Amniotic epithelial cell (primary cell): ENCODE data around the gene GOLGB1.
"Not testable (repeated sequence)": the region's sequence is repeated elsewhere in the genome, so short reads cannot be mapped to it uniquely, and the experiment has no call there.

ENCODE experiments used
- DNase-seq: peaks from one replicate; pipeline ENCODE4 v3.0.0-alpha.2; 2010; ENCODE audit warnings: low read depth

GOLGB1 gene

GRCh38 chr3:121690777-121691405 lies 58.6 kb downstream of the GOLGB1 start:
- DNase-seq = no peak

- DNase-seq = not testable (repeated sequence)
Measured at GRCh38 chr3:121688747-121689146, 60.8 kb downstream of the GOLGB1 start.

- DNase-seq = no peak
Measured at GRCh38 chr3:121681792-121682191, 67.7 kb downstream of the GOLGB1 start.

- no peak for DNase-seq
Measured at GRCh38 chr3:121677141-121677540, 72.4 kb downstream of the GOLGB1 start.

GRCh38 chr3:121670676-121671075 lies 78.9 kb downstream of the GOLGB1 start:
- no peak for DNase-seq

- DNase-seq = no peak
Measured at GRCh38 chr3:121667333-121667732, 82.2 kb downstream of the GOLGB1 start.

- no peak for DNase-seq
Measured at GRCh38 chr3:121665488-121665887, 84.1 kb downstream of the GOLGB1 start.

GRCh38 chr3:121663171-121663847 lies 86.2 kb downstream of the GOLGB1 start:
- no peak for DNase-seq

GRCh38 chr3:121662742-121663141 lies 86.8 kb downstream of the GOLGB1 start:
- DNase-seq = no peak

GRCh38 chr3:121661376-121661775 lies 88.2 kb downstream of the GOLGB1 start:
- DNase-seq = no peak

GRCh38 chr3:121660356-121661171 lies 89.0 kb downstream of the GOLGB1 start, which contains the start of gene HCLS1:
Gene HCLS1 (minus strand): TSS chr3:121660903. CDS start chr3:121658347, 2,556 bp downstream.
- DNase-seq = no peak

GRCh38 chr3:121659586-121659985 lies 90.0 kb downstream of the GOLGB1 start:
- no peak for DNase-seq

- no peak for DNase-seq
Measured at GRCh38 chr3:121658716-121659435, 90.7 kb downstream of the GOLGB1 start.

- DNase-seq = no peak
Measured at GRCh38 chr3:121654493-121655385, 94.8 kb downstream of the GOLGB1 start.

- DNase-seq = no peak
Measured at GRCh38 chr3:121651684-121652083, 97.9 kb downstream of the GOLGB1 start.

- no peak for DNase-seq
Measured at GRCh38 chr3:121649645-121650044, 99.9 kb downstream of the GOLGB1 start.

- no peak for DNase-seq
Measured at GRCh38 chr3:121648219-121648958, 101.2 kb downstream of the GOLGB1 start.

- DNase-seq = no peak
Measured at GRCh38 chr3:121645054-121645453, 104.5 kb downstream of the GOLGB1 start.

GRCh38 chr3:121642601-121643314 lies 106.8 kb downstream of the GOLGB1 start:
- no peak for DNase-seq

GRCh38 chr3:121641127-121641526 lies 108.4 kb downstream of the GOLGB1 start:
- no peak for DNase-seq
